IPS-NIHi7 (cell line): ENCODE measurements around the gene GULP1.
"Not testable (repeated sequence)": the region's sequence is repeated elsewhere in the genome, so short reads cannot be mapped to it uniquely, and the experiment has no call there.

ENCODE experiments used
- DNase-seq: peaks from one replicate; pipeline ENCODE4 v3.0.0; 2012; ENCODE audit warnings: mixed read lengths; ENCODE audit errors: extremely low spot score

Gene GULP1

DNA sequence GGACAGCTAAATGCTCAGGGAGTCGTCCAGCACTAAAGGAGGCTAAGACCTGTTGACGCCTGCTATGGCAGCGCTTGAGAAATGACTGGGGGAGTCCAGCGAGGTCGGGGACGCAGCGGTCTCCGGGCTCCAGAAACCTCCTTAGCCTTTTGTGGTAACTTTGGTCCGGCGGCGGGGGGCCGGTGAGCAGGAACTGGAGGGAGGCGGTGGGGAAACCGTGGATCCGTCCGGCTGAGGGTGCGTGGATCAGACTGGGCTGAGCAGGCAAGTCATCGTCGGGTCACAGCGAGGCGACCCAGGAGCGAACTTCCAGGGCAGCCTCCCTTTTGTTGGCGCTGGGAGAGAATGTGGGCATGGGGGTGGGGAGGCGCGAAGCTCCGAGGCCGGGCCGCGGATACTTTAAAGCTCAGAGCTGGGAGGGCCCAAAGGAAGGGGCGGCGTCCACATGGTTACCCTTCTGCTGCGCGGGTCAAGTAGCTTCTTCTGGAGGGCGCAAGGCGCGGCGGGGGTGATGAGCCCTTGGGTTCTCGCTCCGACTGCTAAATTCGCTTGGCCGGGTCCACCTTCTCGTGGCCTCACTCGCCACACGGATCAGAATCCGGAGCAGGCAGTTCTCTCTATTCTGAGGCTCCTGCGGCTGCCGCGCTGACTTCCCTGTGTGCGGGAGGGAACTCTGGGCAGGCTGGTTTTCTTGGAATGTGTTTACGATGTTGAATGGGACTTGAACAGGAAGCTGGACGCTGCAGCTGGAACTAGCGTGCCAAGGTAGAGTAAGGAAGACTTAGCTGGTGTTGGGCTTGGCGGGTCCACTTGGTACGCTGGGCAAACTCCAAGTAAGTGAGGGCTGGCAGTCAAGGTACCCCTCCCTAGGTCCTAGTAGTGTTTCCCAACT is 920 bp downstream of the GULP1 start:
- DNase-seq, result peak; percentile 67

DNA sequence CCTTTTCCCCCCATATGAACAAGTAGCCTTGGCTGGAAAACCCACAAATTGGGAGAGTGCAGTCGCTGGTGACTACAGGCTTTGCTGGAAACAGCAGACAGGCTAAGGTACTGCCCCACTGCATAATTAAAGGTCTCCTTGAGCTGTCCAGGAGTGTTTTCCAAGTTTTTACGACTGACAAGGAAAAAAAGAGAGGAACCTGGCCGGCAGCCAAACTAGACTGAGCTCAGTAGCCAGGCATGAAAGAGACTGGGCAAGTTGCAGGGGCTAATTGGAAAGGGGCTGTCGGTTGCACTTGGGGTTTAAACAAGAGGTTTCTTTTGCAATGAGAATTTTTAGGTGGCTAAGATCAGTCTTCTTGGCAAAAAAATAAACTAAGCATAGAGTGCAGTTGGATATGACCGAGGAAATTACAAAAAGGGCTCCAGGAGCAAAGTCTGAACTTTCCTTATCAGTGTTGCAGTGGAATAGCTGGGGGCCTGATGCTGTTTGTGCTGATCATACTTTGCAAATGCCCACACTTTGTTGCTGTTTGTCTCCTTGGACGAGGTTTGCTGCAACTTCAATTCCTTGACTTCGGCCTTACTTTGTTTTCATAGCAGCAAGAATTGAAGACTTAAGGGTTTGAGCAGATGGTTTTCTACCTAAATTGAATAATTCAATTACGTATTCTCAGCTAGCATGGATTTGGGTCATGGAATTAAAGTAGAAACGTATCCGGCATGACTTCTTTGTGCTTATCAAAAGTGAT is 2.1 kb downstream of the GULP1 start:
- no peak for DNase-seq

DNA sequence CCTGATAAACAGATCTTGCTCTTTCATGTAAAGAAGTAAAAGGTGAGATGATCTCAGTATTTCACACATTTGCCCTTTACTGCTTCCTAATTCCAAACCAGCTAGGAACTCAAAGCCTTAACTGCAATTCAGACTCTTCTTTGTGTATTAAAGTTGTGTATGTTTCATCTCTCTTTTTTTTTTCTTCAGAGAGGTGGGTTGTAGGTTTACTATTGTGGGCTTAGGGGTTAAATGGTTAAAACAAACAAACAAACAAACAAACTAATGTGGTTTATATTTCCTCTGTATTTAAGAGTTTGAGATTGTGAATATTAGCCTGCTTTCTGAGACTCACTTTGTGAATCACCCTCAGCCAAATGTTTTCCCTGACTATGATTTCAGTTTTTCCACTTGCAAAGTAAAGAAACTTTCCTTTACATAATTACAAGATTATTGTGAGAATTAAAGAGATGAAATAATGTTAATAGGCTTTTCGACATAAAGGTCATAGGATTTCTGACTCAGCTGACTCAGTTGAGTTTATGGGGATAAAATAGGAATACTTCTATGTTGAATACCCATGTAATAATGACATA is 2.8 kb downstream of the GULP1 start:
- no peak for DNase-seq

DNA sequence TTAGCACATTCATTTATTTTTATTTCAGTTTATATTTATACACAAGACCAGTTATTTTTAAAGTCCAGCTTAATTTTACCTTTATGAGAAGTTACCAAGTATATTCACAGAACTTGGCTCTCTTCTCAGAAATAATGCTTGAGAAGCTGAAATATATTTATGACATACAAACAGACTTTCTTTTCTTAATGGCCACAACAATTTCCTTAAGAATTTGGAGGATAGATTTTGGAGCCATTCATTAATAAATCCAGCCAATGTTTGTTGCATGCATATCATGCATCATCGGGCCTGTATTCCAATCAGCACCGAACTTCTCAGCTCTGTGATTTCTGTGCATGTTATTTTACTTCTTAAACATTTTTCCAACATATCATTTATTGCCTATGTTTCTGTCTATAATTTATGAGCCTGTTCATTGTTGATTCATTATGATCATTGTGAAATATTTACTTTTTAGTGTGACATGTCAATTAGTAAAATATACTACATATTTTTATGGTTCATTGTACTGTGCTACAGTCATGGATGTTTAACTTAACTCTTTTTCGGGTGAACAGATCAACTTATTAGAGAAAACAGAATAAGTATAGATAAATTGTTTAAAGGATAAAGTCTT is 3.5 kb downstream of the GULP1 start:
- no peak for DNase-seq

DNA sequence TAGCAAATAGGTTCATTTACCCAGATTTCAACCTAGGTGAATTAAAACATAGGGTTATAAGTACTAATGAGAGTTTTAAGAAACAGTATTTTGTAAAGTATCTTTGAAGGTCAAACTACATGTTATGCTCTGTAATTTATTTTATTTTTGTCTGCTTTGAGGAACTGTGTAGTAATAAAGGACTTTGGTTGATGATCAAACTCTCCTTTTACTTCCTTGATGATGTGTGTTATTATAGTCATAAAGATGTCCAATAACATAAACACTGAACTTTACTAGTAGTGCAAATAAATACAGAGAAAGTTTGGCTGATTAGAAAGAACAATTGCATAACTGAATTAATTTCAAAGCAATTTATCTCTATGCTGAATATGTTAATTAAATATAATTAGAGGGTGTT is 6.3 kb downstream of the GULP1 start:
- DNase-seq, result no peak

DNA sequence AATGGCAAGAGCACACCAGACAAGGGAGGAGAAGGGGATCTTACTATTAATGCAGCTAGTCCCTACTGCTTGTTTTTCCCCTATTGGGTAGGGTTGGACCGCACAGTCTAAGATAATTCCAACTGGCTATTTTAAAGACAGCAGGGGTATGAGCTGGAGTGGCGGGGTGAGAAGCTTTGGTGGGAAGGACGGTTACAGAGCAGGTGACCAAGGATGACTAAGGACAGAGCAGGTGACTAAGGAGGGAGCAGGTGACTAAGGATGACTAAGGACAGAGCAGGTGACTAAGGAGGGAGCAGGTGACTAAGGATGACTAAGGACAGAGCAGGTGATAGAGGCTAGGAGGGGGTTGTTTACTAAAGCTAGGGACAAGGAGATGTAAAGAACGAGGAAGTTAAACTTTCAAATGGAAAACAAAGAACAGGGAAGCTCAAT is 7.3 kb downstream of the GULP1 start:
- DNase-seq, result not testable (repeated sequence)

DNA sequence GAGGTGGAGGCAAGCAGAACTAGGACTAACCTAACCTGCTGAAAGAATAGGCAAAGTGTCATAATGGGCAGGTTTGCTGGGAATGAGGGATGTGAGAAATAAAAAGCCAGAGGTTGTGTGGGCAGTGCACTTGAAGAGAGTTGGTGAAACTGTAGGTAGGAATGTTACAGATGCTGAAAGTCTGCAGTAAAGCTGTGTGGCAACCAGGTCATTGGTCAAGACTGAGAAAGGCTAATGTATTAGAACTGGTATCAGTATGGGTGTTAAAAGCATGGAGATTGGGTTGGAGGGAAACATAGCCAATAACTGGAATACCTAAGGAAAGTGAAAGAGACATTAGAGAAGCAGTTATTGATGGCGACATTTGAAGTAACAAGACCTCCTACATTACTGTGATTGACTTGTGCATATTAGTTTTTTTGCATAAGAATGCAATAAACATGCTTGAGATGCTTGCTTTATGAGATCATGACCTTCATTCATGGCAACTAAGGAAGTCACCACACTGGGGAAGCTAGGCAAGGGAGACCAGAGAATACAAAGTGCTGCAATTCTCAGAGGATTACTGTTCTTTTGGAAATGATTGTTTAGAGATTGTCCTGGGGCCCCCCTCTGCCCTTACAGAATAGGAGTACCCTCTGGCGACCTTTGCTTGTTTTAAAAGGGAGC is 11.8 kb downstream of the GULP1 start:
- peak; percentile 74 for DNase-seq

DNA sequence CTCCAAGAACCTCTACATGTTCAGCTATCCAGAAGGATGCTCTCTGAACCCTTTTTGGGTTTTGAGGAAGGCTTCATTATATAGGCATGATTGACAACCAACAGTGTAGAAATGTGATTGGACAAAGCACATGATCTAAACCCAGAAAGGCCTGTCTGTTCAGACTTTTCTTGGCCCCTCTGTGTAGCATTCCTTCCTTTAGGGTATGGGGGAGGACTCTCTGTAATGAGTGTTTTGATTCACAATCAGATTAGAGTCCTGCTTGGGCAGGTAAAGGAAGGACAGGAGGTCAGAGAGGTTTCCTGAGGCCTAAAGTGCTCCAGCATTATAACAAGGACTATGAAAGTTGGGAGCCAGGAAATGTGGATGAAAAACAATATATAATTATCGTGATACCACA is 13.6 kb downstream of the GULP1 start:
- no peak for DNase-seq

DNA sequence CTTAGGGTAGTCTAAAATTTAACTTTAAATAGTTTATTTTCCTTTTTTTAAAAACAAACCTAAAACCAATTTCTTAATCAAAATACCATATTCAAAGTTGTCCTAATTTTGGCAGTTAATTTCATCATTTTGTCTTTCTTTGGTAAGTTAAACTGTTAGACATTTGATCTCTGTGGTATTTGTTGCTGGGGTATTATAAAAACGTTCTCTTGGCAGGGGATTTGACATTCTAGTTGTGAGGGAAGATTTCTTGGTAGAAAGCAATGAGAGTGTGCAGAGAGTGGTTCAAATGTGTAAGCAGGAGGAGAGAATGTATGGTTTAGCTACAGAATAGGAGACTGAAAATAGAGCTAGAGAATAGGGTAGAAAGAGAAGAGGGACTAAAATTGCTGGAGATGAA is 14.6 kb downstream of the GULP1 start:
- no peak for DNase-seq

DNA sequence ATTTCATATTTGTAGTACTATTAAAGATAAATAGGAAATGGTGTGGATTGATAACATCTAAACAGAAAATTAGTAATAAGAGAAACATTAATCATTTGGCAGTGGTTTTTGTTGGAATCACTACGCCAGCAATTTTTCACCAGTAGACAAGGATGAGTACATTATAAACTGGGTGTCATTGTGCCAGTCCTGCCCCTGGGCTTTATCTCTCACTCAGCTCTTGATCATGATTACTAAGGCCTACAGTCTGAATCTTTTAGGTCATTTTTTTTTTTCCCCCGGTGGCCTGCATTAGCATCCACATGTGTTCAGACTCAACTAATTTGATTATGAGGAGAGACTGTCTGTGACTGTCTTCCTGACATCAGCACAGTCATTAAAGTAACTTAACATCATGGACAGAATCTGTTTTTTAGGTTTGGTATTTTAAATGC is 16.2 kb downstream of the GULP1 start:
- no peak for DNase-seq

DNA sequence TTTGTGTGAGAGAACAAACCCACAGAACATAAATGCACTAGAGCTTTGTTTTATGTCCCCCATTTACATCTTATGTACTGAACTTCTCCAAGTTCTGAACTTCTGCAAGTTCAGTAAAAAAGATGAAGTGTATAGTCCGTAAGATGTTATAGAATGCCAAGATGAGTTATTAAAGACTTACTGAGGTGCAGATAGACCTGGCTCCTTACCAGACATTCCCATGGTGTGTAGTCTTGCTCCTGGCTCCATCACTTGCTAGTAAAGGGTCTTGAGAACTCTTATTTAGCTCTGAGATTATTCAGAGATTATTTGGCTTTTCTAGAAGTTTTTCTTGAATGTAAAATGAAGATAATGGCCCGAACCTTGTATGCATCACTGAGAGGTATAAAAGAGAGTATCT is 16.8 kb downstream of the GULP1 start:
- no peak for DNase-seq

DNA sequence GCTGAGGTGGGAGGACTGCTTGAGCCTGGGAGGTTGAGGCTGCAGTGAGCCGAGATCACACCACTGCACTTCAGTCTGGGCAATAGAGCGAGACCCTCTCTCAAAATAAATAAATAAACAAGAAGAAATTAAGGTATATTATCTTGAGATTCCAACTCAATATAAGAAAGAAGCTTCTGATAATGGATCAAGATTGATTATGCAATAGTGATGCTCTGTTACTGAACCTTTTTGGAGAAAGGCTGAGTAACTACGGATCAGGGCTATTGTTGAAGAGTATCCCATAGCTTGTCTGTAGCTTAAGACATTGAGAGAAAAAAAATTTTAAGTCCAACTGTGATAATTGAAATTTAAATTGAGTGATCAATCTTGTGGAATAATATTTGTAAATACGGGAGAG is 17.7 kb downstream of the GULP1 start:
- no peak for DNase-seq

DNA sequence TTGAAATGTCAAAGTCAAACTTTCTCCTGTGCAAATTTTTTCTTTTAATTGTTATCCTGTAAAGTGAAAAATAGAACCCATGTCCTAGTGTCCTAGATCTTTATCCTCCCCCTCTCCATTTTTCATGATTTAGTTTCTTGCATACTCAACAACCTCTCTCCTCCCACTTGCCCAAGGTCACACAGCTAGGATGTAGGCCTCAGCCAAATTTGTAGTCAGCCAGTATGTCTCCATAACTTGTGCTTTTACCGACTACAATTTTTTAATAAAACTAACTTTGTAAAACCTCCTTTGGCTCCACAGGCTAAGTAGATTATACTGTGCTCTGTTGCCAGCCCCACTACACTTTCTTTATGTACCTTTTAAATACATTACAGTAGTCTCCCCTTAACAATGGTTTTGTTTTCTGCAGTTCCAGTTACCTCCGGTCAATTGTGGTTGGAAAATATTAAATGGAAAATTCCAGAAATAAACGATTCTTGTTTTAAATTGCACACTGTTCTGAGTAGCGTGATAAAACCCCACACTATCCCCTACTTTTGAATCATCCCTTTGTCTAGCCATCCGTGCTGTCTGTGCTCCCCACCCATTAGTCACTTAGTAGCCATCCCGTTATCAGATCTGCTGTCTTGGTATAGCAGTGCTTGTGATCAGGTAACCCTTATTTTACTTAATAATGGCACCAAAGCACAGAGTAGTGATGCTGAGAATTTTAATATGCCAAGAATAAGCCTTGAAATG is 22.8 kb downstream of the GULP1 start:
- DNase-seq, result no peak

DNA sequence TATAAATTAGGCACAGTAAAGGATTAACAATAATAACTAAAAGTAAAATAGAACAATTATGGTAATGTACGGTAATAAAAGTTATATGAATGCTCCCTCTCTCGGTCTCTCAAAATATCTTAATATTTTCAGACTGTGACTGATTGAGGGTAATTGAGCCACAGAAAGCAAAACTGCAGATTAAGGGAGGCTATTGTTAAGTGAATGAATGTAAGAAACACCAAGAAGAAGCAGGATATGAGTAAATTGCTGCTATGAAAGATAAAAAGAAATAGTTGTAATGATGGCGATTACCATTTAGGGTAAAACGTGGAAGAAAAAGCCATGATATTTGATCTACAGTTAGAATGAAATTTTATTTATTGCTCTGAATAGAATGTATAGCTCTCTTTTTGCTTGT is 24.1 kb downstream of the GULP1 start:
- no peak for DNase-seq

DNA sequence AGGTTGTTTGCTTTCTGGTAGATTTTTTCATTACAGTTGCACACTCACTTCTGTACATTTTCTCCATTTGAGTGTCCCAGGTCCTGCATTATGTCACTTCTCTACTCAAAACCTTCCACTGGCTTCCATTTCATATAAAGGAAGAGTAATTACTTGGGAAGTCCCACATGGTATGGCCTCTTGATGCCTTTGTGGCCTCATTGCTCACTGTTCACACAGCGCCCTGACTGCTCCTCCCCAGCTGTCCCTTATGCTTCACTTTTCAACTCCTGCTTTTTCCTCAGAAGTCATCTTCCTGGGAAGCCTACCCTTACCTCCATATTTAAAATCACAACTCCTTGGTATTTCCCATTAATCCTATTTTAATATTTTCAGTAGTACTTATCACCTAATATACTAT is 24.7 kb downstream of the GULP1 start:
- DNase-seq, result no peak

DNA sequence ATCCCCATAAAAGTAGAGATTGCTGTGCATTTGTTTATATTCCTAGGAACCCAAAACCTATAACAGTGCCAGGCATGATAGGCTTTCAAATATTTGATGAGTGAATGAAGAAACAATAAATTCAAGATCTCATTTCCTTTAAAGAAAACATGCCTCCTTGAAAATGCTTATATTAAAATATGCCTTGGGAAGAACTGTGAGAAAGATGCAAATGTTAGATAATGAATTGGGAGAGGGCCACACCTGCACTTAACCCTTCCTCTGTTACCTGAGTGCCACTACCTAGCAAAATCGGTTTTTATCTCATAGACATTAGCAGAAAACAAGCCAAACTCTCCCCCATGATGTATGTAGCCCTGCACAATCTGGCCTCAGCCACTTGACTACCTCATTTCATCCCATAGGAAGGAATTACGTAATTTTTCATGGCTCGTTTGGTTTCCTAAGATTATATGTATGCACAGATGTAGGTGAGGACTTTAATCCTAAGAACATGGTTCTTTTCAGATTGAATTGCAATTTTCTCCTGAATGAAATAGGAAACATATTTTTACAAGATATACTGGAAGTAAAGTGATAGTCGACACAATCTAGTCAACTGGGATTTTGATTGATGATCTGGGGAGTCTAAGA is 25.2 kb downstream of the GULP1 start:
- DNase-seq, result no peak

DNA sequence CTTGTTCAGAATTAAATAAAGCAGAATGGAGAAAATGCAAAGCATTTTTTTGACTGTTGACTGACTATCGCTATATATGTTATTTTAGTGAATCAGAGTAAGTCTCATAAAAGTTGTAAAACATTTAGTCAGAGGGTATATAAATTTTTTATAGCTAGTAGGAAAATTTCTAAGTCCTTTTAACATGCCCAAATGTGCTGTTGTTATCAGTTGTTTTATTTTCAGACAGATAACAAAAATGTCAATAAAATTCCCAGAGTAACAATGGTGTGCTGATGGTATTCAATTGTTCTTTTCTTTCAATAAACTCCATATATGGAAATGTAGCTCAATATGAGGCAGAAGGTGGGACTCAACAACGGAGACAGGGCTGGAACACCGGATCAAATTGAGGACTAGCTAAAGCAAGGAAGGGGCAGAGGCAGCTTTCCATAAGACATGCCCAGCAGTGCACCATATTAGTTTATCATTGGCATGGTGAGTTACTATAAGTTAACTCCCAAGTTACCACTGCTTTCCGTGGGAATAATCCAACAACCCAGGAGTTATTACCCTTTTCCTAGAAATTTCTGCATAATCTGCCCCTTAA is 26.6 kb downstream of the GULP1 start:
- no peak for DNase-seq

DNA sequence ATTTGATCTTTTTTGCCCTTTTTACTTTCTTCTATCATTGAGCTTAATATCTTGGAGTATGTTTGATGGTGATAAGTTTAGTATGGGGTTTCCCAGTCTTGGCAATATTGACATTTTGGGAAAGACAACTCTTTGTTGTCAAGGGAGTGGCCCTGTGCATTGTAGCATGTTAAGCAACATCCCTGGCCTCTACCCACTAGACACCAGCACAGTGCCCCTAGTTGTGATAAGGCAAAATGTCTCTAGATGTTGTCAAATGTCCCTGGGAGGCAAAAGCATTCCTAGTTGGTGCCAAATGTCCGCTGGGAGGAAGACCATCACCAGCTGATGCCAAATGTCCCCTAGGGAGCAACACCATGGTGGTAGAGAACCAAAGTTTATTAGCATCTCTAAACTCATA is 28.2 kb downstream of the GULP1 start:
- DNase-seq, result no peak

DNA sequence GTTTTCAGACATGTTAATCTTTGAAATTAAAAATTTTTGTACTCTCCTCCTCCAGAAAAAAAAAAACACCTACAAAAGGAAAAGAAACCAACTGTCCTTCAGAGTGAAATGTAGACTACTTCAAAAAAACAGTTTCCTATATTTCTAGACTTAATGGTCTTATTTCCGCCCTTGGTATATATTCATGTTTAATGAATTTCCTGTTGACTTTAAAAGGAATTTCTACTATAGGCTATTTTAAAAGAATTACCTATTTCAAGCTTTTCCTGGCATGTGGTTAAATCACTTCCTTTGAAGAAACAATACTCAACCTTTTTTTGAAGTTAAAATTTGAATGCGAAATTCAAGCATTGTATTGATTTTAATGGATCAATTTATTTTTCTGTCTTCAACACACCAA is 29.2 kb downstream of the GULP1 start:
- no peak for DNase-seq
